ENCODE data around the gene LONP1. TPM values are rescaled to one million over a fixed set of nuclear protein-coding genes. Genes with fewer than 3 reads are reported as not detected.

The LONP1 gene
- total and polyA plus RNA-seq, 2 of the 8 experiments (the other 6 are each of a cell fraction or from before 2014, with no cell fraction given): 98.1 to 117 TPM

GRCh38 chr19:5690955-5691821 lies 28.8 kb downstream of the LONP1 start:
- Histone ChIP-seq H3K27me3 (replicated peaks in 1 of 4; ENCODE audit: control insufficient read depth in 3 of 4, extremely low read depth in 1 of 4, insufficient read depth in 3 of 4, low read length in 3 of 4) (no peaks in the 10 kb centered on the region), H3K56ac (replicated peaks; ENCODE audit: insufficient read length, low read depth, low read length) (peak overlapping the region; percentile 81), H2BK5ac (ENCODE audit: low read depth, low read length) (peak overlapping the region; percentile 97; the same call in 1 of the 2 replicates), H3K4me2 (ENCODE audit: insufficient read depth in 1 of 2, low read depth in 2 of 2, low read length in 2 of 2) (peak overlapping the region; percentile 61 to 67), H2BK20ac (ENCODE audit: low read length) (no peak overlapping the region), H3K79me1 (ENCODE audit: low read depth, low read length) (peaks cover 6% of the 10 kb centered on the region), H3K18ac (ENCODE audit: extremely low read depth, low read length) (no peak overlapping the region; the same call in 1 of the 2 replicates), H3K23me2 (ENCODE audit: low read depth, low read length) (peaks cover 5% of the 10 kb centered on the region; the same call in 1 of the 2 replicates), H3K14ac (ENCODE audit: insufficient read length) (no peak overlapping the region), H3K4me3 (ENCODE audit: extremely low read depth in 1 of 4, insufficient read depth in 2 of 4, low read depth in 3 of 4, low read length in 4 of 4) (peak overlapping the region; percentile 64 to 99 (median 83)), H3K79me2 (ENCODE audit: control insufficient read depth in 1 of 2, insufficient read depth in 2 of 2, low read length in 2 of 2) (peaks cover 10 to 39% of the 10 kb centered on the region in 2 experiments), H3K4ac (replicated peaks; ENCODE audit: insufficient read length, low read depth, low read length) (no peak overlapping the region), H3K9ac (replicated peaks in 1 of 4; ENCODE audit: extremely low read depth in 1 of 4, low read depth in 3 of 4, low read length in 3 of 4) (peak overlapping the region; percentile 83 to 100 (median 96)), H4K8ac (ENCODE audit: extremely low read depth, insufficient read depth, low read length) (peak overlapping the region; percentile 98; the same call in 1 of the 2 replicates), H2AK5ac (ENCODE audit: low read depth, low read length) (no peak overlapping the region), H2AFZ (ENCODE audit: low read length) (no peak overlapping the region), H2BK120ac (replicated peaks; ENCODE audit: low read depth, low read length) (no peak overlapping the region), H4K20me1 (replicated peaks in 1 of 2; ENCODE audit: control insufficient read depth in 1 of 2, insufficient read depth in 2 of 2, low read length in 2 of 2) (peaks cover 34 to 40% of the 10 kb centered on the region in 2 experiments), H3K23ac (ENCODE audit: insufficient read length) (no peak overlapping the region), H2BK12ac (ENCODE audit: low read depth, low read length) (no peak overlapping the region), H2BK15ac (ENCODE audit: low read length) (no peak overlapping the region), H3K27ac (ENCODE audit: low read depth, low read length) (peak overlapping the region; percentile 89; the same call in 1 of the 2 replicates), H3K9me3 (ENCODE audit: insufficient read depth in 2 of 2, low read depth in 1 of 2, low read length in 1 of 2) (no peaks in the 10 kb centered on the region), H4K91ac (replicated peaks; ENCODE audit: insufficient read length, low read length) (no peak overlapping the region), H3K4me1 (replicated peaks in 1 of 4; ENCODE audit: control insufficient read depth in 3 of 4, insufficient read depth in 4 of 4, low read length in 3 of 4) (peaks cover 0 to 4% (median 1%) of the 10 kb centered on the region in 4 experiments; a peak in 3 of 7 replicates), H4K5ac (ENCODE audit: insufficient read length, low read depth, low read length) (no peak overlapping the region), H3K36me3 (ENCODE audit: control insufficient read depth in 2 of 4, insufficient read depth in 4 of 4, low read length in 3 of 4) (peaks cover 28 to 52% (median 47%) of the 10 kb centered on the region in 4 experiments)
- TF ChIP-seq FOSL1 (IDR thresholded peaks at IDR 0.05; ENCODE audit: insufficient read depth, low read depth, low read length): no peak
- TF ChIP-seq POU5F1 (IDR thresholded peaks at IDR 0.05; ENCODE audit: low read depth, low read length): no peak
- TF ChIP-seq SAP30 (IDR thresholded peaks at IDR 0.05; ENCODE audit: insufficient read depth, insufficient replicate concordance, low read length): peak; percentile 2
- TF ChIP-seq POLR2AphosphoS5 (IDR thresholded peaks at IDR 0.05; ENCODE audit: low read depth, low read length): peak; percentile 47
- TF ChIP-seq SIN3A (conservative IDR thresholded peaks at IDR 0.05 in 1 of 2, IDR thresholded peaks at IDR 0.05 in 1 of 2; ENCODE audit: low read depth in 1 of 2, low read length in 2 of 2): peak in 1 of 2 experiments; percentile 1; a peak in 1 of 4 replicates
- TF ChIP-seq CHD2 (IDR thresholded peaks at IDR 0.05; ENCODE audit: low read length): 0 out of 2 replicates have a peak, but pooled peaks have one; percentile 1
- TF ChIP-seq CREB1 (IDR thresholded peaks at IDR 0.05): 0 out of 2 replicates have a peak, but pooled peaks have one; percentile 6
- peak; percentile 2 to 64 for TF ChIP-seq POLR2A (IDR thresholded peaks at IDR 0.05; ENCODE audit: control extremely low read depth in 1 of 2, low read depth in 2 of 2, low read length in 2 of 2)
- ChIA-PET CTCF (ENCODE audit: partially characterized antibody) (interaction anchor here (0.7 to 4.9 kb wide), 7 partner anchors 8 to 105 kb away, joined by 3 to 26 read pairs (median 8); no protein-coding TSS in a partner anchor), POLR2A (ENCODE audit: partially characterized antibody) (interaction anchor here (0.7 to 15.6 kb wide), 44 partner anchors 8 to 1282 kb away, joined by 3 to 620 read pairs (median 4); partner anchors contain the start of genes CATSPERD, DUS3L, LONP1 and MICOS13)
- no peak for DNase-seq (ENCODE audit: low read depth in 1 of 2, low spot score in 2 of 2)
- FAIRE-seq: no peak
- 10% methylated on average over 31 of the region's 54 CpGs; no CpG with 5 or more reads in 1 of the 2 experiments for WGBS, 2 experiments (ENCODE audit: extremely low coverage in 1 of 2, insufficient coverage in 1 of 2, insufficient read length in 1 of 2, insufficient replicate concordance in 2 of 2, low coverage in 1 of 2, low lambda C conversion rate in 2 of 2, missing lambda C conversion rate in 1 of 2)

Measured in H1 (cell line).